Psoas muscle (tissue), 8 donors: Measurements from ENCODE around the gene ABCF2. TPM values are rescaled to one million over a fixed set of nuclear protein-coding genes. Genes with fewer than 3 reads are reported as not detected.

Experiments used
- ATAC-seq, 4 donors: fragments of 200-7000 bp; cut with Tn5 transposase; one replicate each; pipeline ENCODE4 v1.9.1; 2020; ENCODE audit warnings: moderate library complexity in 3 of 4, mild to moderate bottlenecking in 2 of 4
- DNase-seq, 2 donors: peaks; one replicate each; pipeline ENCODE4 v3.0.0-alpha.2; 2020
- H3K27ac ChIP-seq: fragments of 200-600 bp; one replicate; pipeline ENCODE4 v1.8.0; 2022
- H3K27me3 ChIP-seq, 3 donors: fragments of 200-600 bp in 1 of 3; one replicate each; pipeline versions ENCODE4 v1.6.1 to v1.8.0; 2013 to 2022; ENCODE audit warnings: low read length in 2 of 3, mild to moderate bottlenecking in 2 of 3, moderate library complexity in 1 of 3; ENCODE audit not compliant: insufficient read depth in 3 of 3
- H3K36me3 ChIP-seq, 2 donors: fragments of 200-600 bp in 1 of 2; one replicate each; pipeline versions ENCODE4 v1.6.1 to v1.8.0; 2013 to 2022; ENCODE audit warnings: low read depth in 1 of 2, mild to moderate bottlenecking in 1 of 2, moderate library complexity in 1 of 2; ENCODE audit not compliant: insufficient read depth in 1 of 2
- H3K4me1 ChIP-seq: fragments of 200-600 bp; one replicate; pipeline ENCODE4 v1.8.0; 2022
- H3K4me3 ChIP-seq: fragments of 200-600 bp; one replicate; pipeline ENCODE4 v1.8.0; 2022; ENCODE audit warnings: mild to moderate bottlenecking
- H3K9me3 ChIP-seq: fragments of 200-600 bp; one replicate; pipeline ENCODE4 v1.8.0; 2022
- WGBS, 3 donors: extraction: QIAGEN DNeasy Blood & Tissue Kit; methylation state at CpG; one replicate each; pipeline versions ENCODE4 v1.1.6 to v1.1.7; 2013; 5-methylcytosine and 5-hydroxymethylcytosine counted together
- intact Hi-C, 2 donors: fragments of 100-400 bp; cut with DNase I; formaldehyde crosslinking; loops; one replicate each; pipeline versions ENCODE4 v1.11.0 to v1.14.2; 2022
- polyA plus RNA-seq, 3 donors: library from polyadenylated mRNA; stranded (reverse); fragments of 200-250 nt; gene quantifications; one replicate each; pipeline ENCODE4 v1.2.3, GENCODE V29; 2013
- total RNA-seq, 4 donors: library from RNA; stranded (reverse); fragmentation: NEBNext Ultra II Directional in 2 of 4; extraction: Animal tissue kit (Norgen Biotek cat#: 25700) in 2 of 4; gene quantifications; one replicate each; pipeline versions ENCODE4 v1.2.1 to v1.2.4, GENCODE V29; 2021 to 2023
- TF ChIP-seq, protein P1 (sequence below): fragments of 200-600 bp; IDR thresholded peaks from one replicate; pipeline ENCODE4 v1.8.0; 2022; ENCODE audit warnings: antibody characterized with exemption
- donor health status: healthy with polysubstance abuse.
- donor health status: DM: no; HTN: no; CAD: no; lungs with moderate emphysema.
- donor health status: Bipolar disorder and iron deficiency.
- donor health status: healthy.
- donor health status: DM: yes; HTN: yes; CAD: no.
- donor health status: DM: no; HTN: no; CAD: no.
- donor health status: DM: no; HTN: no; CAD: no.
- donor health status: DM: yes; HTN: yes; CAD: no.

ABCF2 gene
- total and polyA plus RNA-seq, 7 donors = 35.7 to 94.0 (median 66.0) TPM

DNA sequence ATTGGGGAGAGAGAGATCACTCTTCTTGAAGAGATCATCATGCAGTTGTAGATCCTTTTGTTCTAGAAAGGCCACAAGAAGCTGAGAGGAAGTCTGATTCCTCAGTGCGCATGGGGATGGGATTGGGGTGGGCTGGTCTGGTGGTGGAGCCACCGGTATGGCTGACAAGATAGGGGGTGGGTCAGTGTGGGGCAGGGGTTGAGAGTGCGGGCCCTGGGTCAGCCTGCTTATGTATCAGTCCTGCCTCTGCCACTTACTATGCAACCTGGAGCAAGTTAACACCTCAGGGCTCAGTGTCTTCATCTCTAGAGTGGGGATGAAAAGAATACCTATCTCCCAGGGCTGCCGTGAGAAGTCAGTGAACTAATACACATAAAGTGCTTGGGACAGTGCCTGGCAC, 13.5 kb upstream of the ABCF2 start:
- Histone ChIP-seq H3K36me3 (peaks cover 0 to 85% of the 10 kb centered on the region in 2 donors), H3K9me3 (no peaks in the 10 kb centered on the region), H3K27me3 (no peaks in the 10 kb centered on the region), H3K27ac (peak overlapping the region; percentile 42), H3K4me1 (peaks cover 45% of the 10 kb centered on the region), H3K4me3 (no peak overlapping the region)
- intact Hi-C loops = loop anchor here (5.0 kb wide), 3 partner anchors 48 to 118 kb away; no protein-coding TSS in a partner anchor
- ATAC-seq = no peak
- WGBS, 3 donors = 59 to 70% (median 64%) methylated on average over 4 of the region's 4 CpGs
- TF ChIP-seq, protein P1, sequence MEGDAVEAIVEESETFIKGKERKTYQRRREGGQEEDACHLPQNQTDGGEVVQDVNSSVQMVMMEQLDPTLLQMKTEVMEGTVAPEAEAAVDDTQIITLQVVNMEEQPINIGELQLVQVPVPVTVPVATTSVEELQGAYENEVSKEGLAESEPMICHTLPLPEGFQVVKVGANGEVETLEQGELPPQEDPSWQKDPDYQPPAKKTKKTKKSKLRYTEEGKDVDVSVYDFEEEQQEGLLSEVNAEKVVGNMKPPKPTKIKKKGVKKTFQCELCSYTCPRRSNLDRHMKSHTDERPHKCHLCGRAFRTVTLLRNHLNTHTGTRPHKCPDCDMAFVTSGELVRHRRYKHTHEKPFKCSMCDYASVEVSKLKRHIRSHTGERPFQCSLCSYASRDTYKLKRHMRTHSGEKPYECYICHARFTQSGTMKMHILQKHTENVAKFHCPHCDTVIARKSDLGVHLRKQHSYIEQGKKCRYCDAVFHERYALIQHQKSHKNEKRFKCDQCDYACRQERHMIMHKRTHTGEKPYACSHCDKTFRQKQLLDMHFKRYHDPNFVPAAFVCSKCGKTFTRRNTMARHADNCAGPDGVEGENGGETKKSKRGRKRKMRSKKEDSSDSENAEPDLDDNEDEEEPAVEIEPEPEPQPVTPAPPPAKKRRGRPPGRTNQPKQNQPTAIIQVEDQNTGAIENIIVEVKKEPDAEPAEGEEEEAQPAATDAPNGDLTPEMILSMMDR = no peak
- DNase-seq = no peak

DNA sequence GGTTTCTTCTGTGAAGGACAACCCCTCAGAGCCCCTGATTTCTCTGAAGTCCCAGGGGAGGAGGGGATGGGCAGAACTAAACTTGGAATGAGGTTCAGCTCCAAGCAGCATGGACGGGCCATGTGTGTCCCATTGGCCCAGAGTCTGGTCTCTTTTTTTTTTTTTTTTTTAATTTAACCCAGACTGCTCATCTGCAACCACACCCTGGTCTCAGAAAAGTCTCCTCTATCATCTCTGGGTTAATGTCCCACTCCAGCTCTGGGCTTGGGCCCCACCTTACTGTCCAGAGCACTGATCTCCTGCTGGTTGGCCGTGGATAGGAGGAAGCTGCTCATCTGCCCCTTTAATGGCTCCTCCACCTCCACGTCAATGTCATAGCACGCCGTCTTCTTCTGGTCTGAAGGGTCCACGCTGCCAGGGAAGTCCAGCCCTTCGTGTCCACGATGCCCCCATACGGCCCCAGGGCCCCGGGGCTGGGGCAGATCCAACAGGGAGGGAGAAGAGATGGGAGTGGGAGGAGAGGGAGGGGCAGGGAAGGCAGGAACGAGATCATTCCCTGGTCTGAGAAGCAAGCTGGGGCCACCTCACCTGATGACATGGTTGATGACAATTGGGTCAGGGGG, 12.9 kb upstream of the ABCF2 start:
- no peak overlapping the region for H3K27ac ChIP-seq
- H3K4me3 ChIP-seq = no peak overlapping the region
- H3K9me3 ChIP-seq = no peaks in the 10 kb centered on the region
- intact Hi-C loops = loop anchor here (5.0 kb wide), 3 partner anchors 48 to 118 kb away; no protein-coding TSS in a partner anchor
- peaks cover 39% of the 10 kb centered on the region for H3K4me1 ChIP-seq
- TF ChIP-seq, protein P1 = no peak
- no peak for ATAC-seq
- 57 to 63% (median 57%) methylated on average over 11 of the region's 11 CpGs for WGBS, 3 donors
- H3K27me3 ChIP-seq = no peaks in the 10 kb centered on the region
- no peak for DNase-seq
- H3K36me3 ChIP-seq = peaks cover 6 to 91% of the 10 kb centered on the region in 2 donors

DNA sequence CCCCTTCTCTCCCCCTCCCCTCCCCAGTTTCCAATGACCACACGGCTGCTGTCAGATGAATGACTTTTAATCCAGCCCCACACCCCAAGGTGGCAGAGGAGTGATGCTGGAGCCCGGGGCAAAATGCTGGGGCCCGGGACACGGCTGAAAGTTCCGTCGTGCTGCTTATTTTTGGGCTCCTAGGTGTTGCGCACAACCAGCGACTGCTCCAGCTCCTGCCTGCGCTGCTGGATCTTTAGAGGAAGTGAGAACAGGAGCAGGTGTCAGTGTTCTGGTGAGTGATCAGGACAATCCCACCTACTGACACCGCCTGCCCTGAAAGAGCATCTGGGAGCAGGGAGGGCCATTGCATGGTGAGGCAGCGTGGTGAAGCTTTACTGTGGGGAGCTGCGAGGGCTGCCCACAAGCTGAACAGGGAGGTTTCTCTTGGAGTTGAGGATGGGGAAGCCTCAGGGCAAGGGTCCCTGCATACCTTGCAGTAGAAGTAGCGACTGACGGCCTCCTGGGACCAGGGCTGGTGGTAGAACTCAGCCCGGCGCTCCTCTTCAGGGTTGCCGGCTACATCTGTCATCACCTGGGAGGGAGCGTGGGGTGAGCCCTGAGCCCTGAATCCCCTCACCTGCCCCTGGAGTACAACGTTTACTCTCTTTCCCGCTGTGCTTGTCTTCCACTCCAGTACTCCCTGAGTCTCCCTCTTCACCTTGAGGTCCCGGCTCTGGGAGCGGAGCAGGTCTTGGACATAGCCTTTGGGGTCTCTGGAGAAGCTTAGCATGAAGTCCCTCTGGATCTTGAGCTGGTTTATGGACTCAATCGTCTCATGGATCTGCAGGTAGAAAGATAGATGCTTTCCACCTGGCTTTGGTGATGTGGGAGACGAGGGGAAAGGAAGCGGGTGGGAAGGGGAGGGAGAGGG, 12.2 kb upstream of the ABCF2 start:
- intact Hi-C loops = no loop called here
- Histone ChIP-seq H3K27ac (no peak overlapping the region), H3K4me1 (peaks cover 34% of the 10 kb centered on the region), H3K4me3 (no peak overlapping the region), H3K9me3 (no peaks in the 10 kb centered on the region), H3K36me3 (peaks cover 7 to 95% of the 10 kb centered on the region in 2 donors), H3K27me3 (no peaks in the 10 kb centered on the region)
- TF ChIP-seq, protein P1 = no peak
- ATAC-seq = no peak
- DNase-seq = no peak
- 83 to 88% (median 84%) methylated on average over 25 of the region's 25 CpGs for WGBS, 3 donors

DNA sequence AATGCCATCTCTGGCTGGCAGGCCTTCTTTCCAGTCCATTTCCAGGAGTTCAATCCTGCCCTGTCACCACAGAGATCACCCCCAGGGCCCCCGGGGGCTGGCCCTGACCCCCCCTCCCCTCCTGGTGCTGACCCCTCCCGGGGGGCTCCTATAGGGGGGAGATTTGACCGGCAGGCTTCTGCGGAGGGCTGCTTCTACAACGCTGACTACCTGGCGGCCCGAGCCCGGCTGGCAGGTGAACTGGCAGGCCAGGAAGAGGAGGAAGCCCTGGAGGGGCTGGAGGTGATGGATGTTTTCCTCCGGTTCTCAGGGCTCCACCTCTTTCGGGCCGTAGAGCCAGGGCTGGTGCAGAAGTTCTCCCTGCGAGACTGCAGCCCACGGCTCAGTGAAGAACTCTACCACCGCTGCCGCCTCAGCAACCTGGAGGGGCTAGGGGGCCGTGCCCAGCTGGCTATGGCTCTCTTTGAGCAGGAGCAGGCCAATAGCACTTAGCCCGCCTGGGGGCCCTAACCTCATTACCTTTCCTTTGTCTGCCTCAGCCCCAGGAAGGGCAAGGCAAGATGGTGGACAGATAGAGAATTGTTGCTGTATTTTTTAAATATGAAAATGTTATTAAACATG, 11.3 kb upstream of the ABCF2 start:
- H3K27ac ChIP-seq = peak overlapping the region; percentile 78
- no peak for DNase-seq
- WGBS, 3 donors = 73 to 78% (median 76%) methylated on average over 13 to 17 of the region's 17 CpGs
- no peak for ATAC-seq
- H3K36me3 ChIP-seq = peaks cover 7 to 87% of the 10 kb centered on the region in 2 donors
- no peaks in the 10 kb centered on the region for H3K9me3 ChIP-seq
- H3K4me3 ChIP-seq = no peak overlapping the region
- intact Hi-C loops = no loop called here
- peaks cover 34% of the 10 kb centered on the region for H3K4me1 ChIP-seq
- TF ChIP-seq, protein P1 = no peak
- no peaks in the 10 kb centered on the region for H3K27me3 ChIP-seq
